Keratinocyte (primary cell): ENCODE data around the gene KLK3.

ENCODE experiments used
- EZH2 ChIP-seq: IDR thresholded peaks from one replicate; pipeline ENCODE4 v1.6.1; 2012; ENCODE audit warnings: inconsistent platforms, mild to moderate bottlenecking, low read length, moderate library complexity
- TF ChIP-seq, protein P1 (sequence below), 3 experiments: IDR thresholded peaks in 1 of 3; conservative IDR thresholded peaks in 1 of 3; optimal IDR thresholded peaks in 1 of 3; 2 replicates in 2 of 3; 3 replicates in 1 of 3; pipeline versions ENCODE3 to v1.5.1; 2011; ENCODE audit warnings: low read length in 3 of 3, mild to moderate bottlenecking in 3 of 3, moderate library complexity in 2 of 3, control low read depth in 1 of 3, inconsistent platforms in 1 of 3; ENCODE audit not compliant: insufficient read depth in 2 of 3; ENCODE audit errors: extremely low read depth in 1 of 3

DNA sequence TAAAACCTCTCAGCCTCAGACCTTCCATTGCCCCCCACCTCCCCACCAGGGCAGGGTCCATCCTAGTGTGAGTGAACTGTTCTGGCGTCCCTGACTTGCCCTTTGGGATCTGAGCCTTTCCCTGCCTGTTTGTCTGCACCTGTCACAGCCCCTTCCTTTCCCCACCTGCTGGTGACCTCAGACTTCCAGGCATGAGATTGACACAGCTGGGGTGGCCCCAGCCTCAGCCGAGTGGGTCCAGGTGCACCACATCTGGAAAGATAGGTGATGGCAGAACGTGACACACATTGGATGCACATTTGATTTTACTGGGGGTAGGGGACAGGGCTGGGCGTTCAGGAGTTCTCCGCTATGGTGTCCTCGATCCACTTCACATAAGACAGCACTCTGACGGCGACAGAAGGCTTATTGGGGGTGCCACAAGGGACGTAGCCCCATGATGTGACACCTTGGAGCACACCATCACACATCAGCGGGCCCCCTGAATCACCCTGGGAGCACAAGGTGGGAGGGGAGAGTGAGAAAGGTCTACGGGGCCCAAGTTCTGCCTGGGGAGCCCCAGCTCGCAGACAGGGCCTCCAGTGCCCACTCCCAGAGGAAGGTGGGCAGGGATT, 35.7 kb upstream of the KLK3 start:
- TF ChIP-seq, protein P1, sequence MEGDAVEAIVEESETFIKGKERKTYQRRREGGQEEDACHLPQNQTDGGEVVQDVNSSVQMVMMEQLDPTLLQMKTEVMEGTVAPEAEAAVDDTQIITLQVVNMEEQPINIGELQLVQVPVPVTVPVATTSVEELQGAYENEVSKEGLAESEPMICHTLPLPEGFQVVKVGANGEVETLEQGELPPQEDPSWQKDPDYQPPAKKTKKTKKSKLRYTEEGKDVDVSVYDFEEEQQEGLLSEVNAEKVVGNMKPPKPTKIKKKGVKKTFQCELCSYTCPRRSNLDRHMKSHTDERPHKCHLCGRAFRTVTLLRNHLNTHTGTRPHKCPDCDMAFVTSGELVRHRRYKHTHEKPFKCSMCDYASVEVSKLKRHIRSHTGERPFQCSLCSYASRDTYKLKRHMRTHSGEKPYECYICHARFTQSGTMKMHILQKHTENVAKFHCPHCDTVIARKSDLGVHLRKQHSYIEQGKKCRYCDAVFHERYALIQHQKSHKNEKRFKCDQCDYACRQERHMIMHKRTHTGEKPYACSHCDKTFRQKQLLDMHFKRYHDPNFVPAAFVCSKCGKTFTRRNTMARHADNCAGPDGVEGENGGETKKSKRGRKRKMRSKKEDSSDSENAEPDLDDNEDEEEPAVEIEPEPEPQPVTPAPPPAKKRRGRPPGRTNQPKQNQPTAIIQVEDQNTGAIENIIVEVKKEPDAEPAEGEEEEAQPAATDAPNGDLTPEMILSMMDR (optimal IDR thresholded peaks at IDR 0.05 in 1 of 3, IDR thresholded peaks at IDR 0.05 in 1 of 3, conservative IDR thresholded peaks at IDR 0.05 in 1 of 3; ENCODE audit: extremely low read depth in 1 of 3, insufficient read depth in 2 of 3, low read length in 3 of 3): no peak
- TF ChIP-seq EZH2: no peak
